Liver (tissue), 9 donors: ENCODE results near the gene UGT1A9. TPM values are rescaled to one million over a fixed set of nuclear protein-coding genes. Genes with fewer than 3 reads are reported as not detected.

Experiments
- DNase-seq: peaks from one replicate; pipeline ENCODE4 v3.0.0-alpha.2; 2017; ENCODE audit warnings: low spot score
- H3K27ac ChIP-seq, 2 donors: one replicate each; pipeline ENCODE4 v1.7.0; 2013; ENCODE audit warnings: inconsistent platforms in 2 of 2, low read length in 2 of 2, control low read depth in 1 of 2, low read depth in 1 of 2, mild to moderate bottlenecking in 1 of 2
- H3K27me3 ChIP-seq, 4 donors: one replicate each; pipeline versions ENCODE4 v1.6.1 to v1.7.0; 2013; ENCODE audit warnings: low read length in 3 of 4, inconsistent platforms in 1 of 4, mild to moderate bottlenecking in 1 of 4, moderate library complexity in 1 of 4; ENCODE audit not compliant: control insufficient read depth in 4 of 4, insufficient read depth in 4 of 4
- H3K36me3 ChIP-seq, 4 donors: one replicate each; pipeline versions ENCODE4 v1.6.1 to v1.7.0; 2013; ENCODE audit warnings: low read length in 3 of 4, mild to moderate bottlenecking in 3 of 4, low read depth in 1 of 4, moderate library complexity in 1 of 4; ENCODE audit not compliant: control insufficient read depth in 4 of 4, insufficient read depth in 3 of 4
- H3K4me1 ChIP-seq, 4 donors: one replicate each; pipeline versions ENCODE4 v1.6.1 to v1.7.0; 2013; ENCODE audit warnings: low read length in 3 of 4, mild to moderate bottlenecking in 3 of 4, moderate library complexity in 1 of 4; ENCODE audit not compliant: control insufficient read depth in 4 of 4, insufficient read depth in 4 of 4
- H3K4me3 ChIP-seq, 3 donors: one replicate each; pipeline versions ENCODE4 v1.6.1 to v1.7.0; 2013; ENCODE audit warnings: low read length in 3 of 3, control low read depth in 1 of 3, low read depth in 1 of 3, mild to moderate bottlenecking in 1 of 3
- H3K9ac ChIP-seq, 2 donors: one replicate each; pipeline ENCODE4 v1.7.0; 2013; ENCODE audit warnings: low read length in 2 of 2, mild to moderate bottlenecking in 2 of 2, moderate library complexity in 2 of 2, control low read depth in 1 of 2, low read depth in 1 of 2
- H3K9me3 ChIP-seq, 4 donors: one replicate each; pipeline versions ENCODE4 v1.6.1 to v1.7.0; 2013; ENCODE audit warnings: low read length in 3 of 4; ENCODE audit not compliant: control insufficient read depth in 4 of 4
- ATF3 ChIP-seq: IDR thresholded peaks from 2 replicates; pipeline ENCODE4 v1.6.1; 2016; ENCODE audit warnings: antibody characterized with exemption
- CTCF ChIP-seq: fragments of 150-350 bp; IDR thresholded peaks from 2 replicates; pipeline ENCODE4 v1.5.1; 2017; ENCODE audit warnings: improper control_type of control experiment, low read depth, low read length; ENCODE audit not compliant: missing input control
- EGR1 ChIP-seq, 2 donors: IDR thresholded peaks; 2 replicates each; pipeline ENCODE4 v1.6.1; 2016 to 2018; ENCODE audit warnings: antibody characterized with exemption in 2 of 2, low read depth in 2 of 2
- FOXA1 ChIP-seq: IDR thresholded peaks from 2 replicates; pipeline ENCODE4 v1.6.1; 2016; ENCODE audit warnings: antibody characterized with exemption
- FOXA2 ChIP-seq: IDR thresholded peaks from 2 replicates; pipeline ENCODE4 v1.6.1; 2016; ENCODE audit warnings: antibody characterized with exemption
- GABPA ChIP-seq, 2 donors: IDR thresholded peaks in 1 of 2; conservative IDR thresholded peaks in 1 of 2; 2 replicates each; pipeline ENCODE4 v1.6.1; 2016; ENCODE audit warnings: antibody characterized with exemption in 2 of 2, mild to moderate bottlenecking in 1 of 2, moderate library complexity in 1 of 2
- HNF4A ChIP-seq, 2 donors: conservative IDR thresholded peaks; 2 replicates each; pipeline ENCODE4 v1.6.1; 2016; ENCODE audit warnings: antibody characterized with exemption in 2 of 2, mild to moderate bottlenecking in 2 of 2
- HNF4G ChIP-seq: IDR thresholded peaks from 2 replicates; pipeline ENCODE4 v1.6.1; 2016; ENCODE audit warnings: antibody characterized with exemption
- JUND ChIP-seq, 2 donors: IDR thresholded peaks; 2 replicates each; pipeline ENCODE4 v1.6.1; 2016; ENCODE audit warnings: antibody characterized with exemption in 2 of 2
- MAX ChIP-seq: IDR thresholded peaks from 2 replicates; pipeline ENCODE4 v1.6.1; 2016; ENCODE audit warnings: antibody characterized with exemption
- NR2F2 ChIP-seq: IDR thresholded peaks from 2 replicates; pipeline ENCODE4 v1.6.1; 2016; ENCODE audit warnings: antibody characterized with exemption
- RAD21 ChIP-seq, 2 donors: IDR thresholded peaks; 2 replicates each; pipeline ENCODE4 v1.6.1; 2016; ENCODE audit warnings: antibody characterized with exemption in 2 of 2, mild to moderate bottlenecking in 2 of 2
- REST ChIP-seq: IDR thresholded peaks from 2 replicates; pipeline ENCODE4 v1.6.1; 2016; ENCODE audit warnings: antibody characterized with exemption, mild to moderate bottlenecking
- RXRA ChIP-seq, 2 donors: IDR thresholded peaks; 2 replicates each; pipeline ENCODE4 v1.6.1; 2017 to 2018; ENCODE audit warnings: antibody characterized with exemption in 2 of 2, mild to moderate bottlenecking in 1 of 2
- SP1 ChIP-seq: IDR thresholded peaks from 2 replicates; pipeline ENCODE4 v1.6.1; 2018; ENCODE audit warnings: antibody characterized with exemption, mild to moderate bottlenecking
- TAF1 ChIP-seq: conservative IDR thresholded peaks from 2 replicates; pipeline ENCODE4 v1.6.1; 2016; ENCODE audit warnings: antibody characterized with exemption, mild to moderate bottlenecking
- YY1 ChIP-seq: IDR thresholded peaks from 2 replicates; pipeline ENCODE4 v1.6.1; 2016; ENCODE audit warnings: antibody characterized with exemption, mild to moderate bottlenecking
- ZBTB33 ChIP-seq: IDR thresholded peaks from 2 replicates; pipeline ENCODE4 v1.6.1; 2016; ENCODE audit warnings: antibody characterized with exemption
- WGBS: extraction: QIAGEN DNeasy Blood & Tissue Kit; methylation state at CpG from one replicate; pipeline ENCODE4 v1.1.7; 2013; 5-methylcytosine and 5-hydroxymethylcytosine counted together
- polyA plus RNA-seq, 2 donors: library from polyadenylated mRNA; stranded (reverse) in 1 of 2; unstranded in 1 of 2; fragments of 200-250 nt in 1 of 2; fragments of >200 nt in 1 of 2; fragmentation: Nextera tagmentation in 1 of 2; extraction: Ambion mirVana in 1 of 2; gene quantifications; one replicate each; pipeline versions ENCODE4 v1.2.1 to v1.2.3, GENCODE V29; 2013 to 2015
- total RNA-seq, 2 donors: library from RNA; depleted of rRNA; stranded (reverse); fragments of >200 nt; gene quantifications; one replicate each; pipeline ENCODE4 v1.2.3, GENCODE V29; 2014
- donor health status: healthy.
- donor health status: healthy.
- donor health status: healthy.
- donor health status: healthy.
- donor health status: healthy.

The UGT1A9 gene
- total and polyA plus RNA-seq, 4 donors: 14.3 to 62.3 (median 23.8) TPM; not detected in 1

GRCh38 chr2:233799716-233800115 lies 128.0 kb downstream of the UGT1A9 start:
- H3K36me3 ChIP-seq: no peaks in the 10 kb centered on the region
- no peaks in the 10 kb centered on the region for H3K27me3 ChIP-seq
- no peaks in the 10 kb centered on the region for H3K9me3 ChIP-seq
- H3K4me3 ChIP-seq: no peak overlapping the region
- no peak for TF ChIP-seq NR2F2
- no peak for TF ChIP-seq HNF4A (conservative IDR thresholded peaks at IDR 0.05)
- no peak for TF ChIP-seq ZBTB33
- no peak for TF ChIP-seq ATF3
- TF ChIP-seq RXRA (IDR thresholded peaks at IDR 0.05): no peak
- no peak for TF ChIP-seq GABPA (IDR thresholded peaks at IDR 0.05 in 1 of 2, conservative IDR thresholded peaks at IDR 0.05 in 1 of 2)
- no peak for TF ChIP-seq HNF4G
- no peak for TF ChIP-seq TAF1
- TF ChIP-seq MAX: no peak
- no peak for TF ChIP-seq FOXA2
- TF ChIP-seq EGR1 (IDR thresholded peaks at IDR 0.05; ENCODE audit: low read depth in 2 of 2): no peak
- TF ChIP-seq SP1: no peak
- TF ChIP-seq JUND (IDR thresholded peaks at IDR 0.05): no peak
- TF ChIP-seq FOXA1: no peak
- TF ChIP-seq YY1: no peak
- TF ChIP-seq REST: no peak
- no peak for TF ChIP-seq CTCF
- H3K4me1 ChIP-seq: no peaks in the 10 kb centered on the region
- DNase-seq: peak; percentile 20
- H3K27ac ChIP-seq: no peak overlapping the region
- H3K9ac ChIP-seq: no peak overlapping the region
- 72% methylated on average over 5 of the region's 5 CpGs for WGBS

GRCh38 chr2:233800208-233800607 lies 128.5 kb downstream of the UGT1A9 start:
- no peaks in the 10 kb centered on the region for H3K4me1 ChIP-seq
- no peak for TF ChIP-seq SP1
- no peak for TF ChIP-seq TAF1
- TF ChIP-seq ATF3: no peak
- no peak for TF ChIP-seq FOXA2
- no peak for TF ChIP-seq RAD21 (IDR thresholded peaks at IDR 0.05)
- TF ChIP-seq YY1: no peak
- no peak for TF ChIP-seq FOXA1
- TF ChIP-seq GABPA (IDR thresholded peaks at IDR 0.05 in 1 of 2, conservative IDR thresholded peaks at IDR 0.05 in 1 of 2): no peak
- no peak for TF ChIP-seq MAX
- no peak for TF ChIP-seq ZBTB33
- TF ChIP-seq JUND (IDR thresholded peaks at IDR 0.05): no peak
- DNase-seq: peak; percentile 12
- no peaks in the 10 kb centered on the region for H3K9me3 ChIP-seq
- no peak overlapping the region for H3K27ac ChIP-seq
- no peaks in the 10 kb centered on the region for H3K27me3 ChIP-seq
- no peak overlapping the region for H3K4me3 ChIP-seq
- WGBS: 80% methylated on average over 7 of the region's 7 CpGs
- no peaks in the 10 kb centered on the region for H3K36me3 ChIP-seq
- H3K9ac ChIP-seq: no peak overlapping the region
